NB4 (cell line): ENCODE data around the gene FRK.
"Not testable (repeated sequence)": the region's sequence is repeated elsewhere in the genome, so short reads cannot be mapped to it uniquely, and the experiment has no call there.

Source experiments
- DNase-seq: peaks from one replicate; pipeline ENCODE4 v3.0.0; 2010; ENCODE audit warnings: low read depth
- H3K4me3 ChIP-seq: one replicate; pipeline ENCODE4 v1.5.1; 2011; ENCODE audit warnings: mild to moderate bottlenecking, low read depth, low read length, moderate library complexity
- CTCF ChIP-seq: IDR thresholded peaks from one replicate; pipeline ENCODE4 v1.5.1; 2012; ENCODE audit warnings: low read depth, low read length
- MAX ChIP-seq: IDR thresholded peaks from 2 replicates; pipeline ENCODE4 v1.6.1; 2011; ENCODE audit warnings: low read depth, low read length
- MYC ChIP-seq: IDR thresholded peaks from 2 replicates; pipeline ENCODE4 v1.6.1; 2011; ENCODE audit warnings: low read depth, low read length
- POLR2A ChIP-seq: IDR thresholded peaks from 2 replicates; pipeline ENCODE4 v1.6.1; 2011; ENCODE audit warnings: mild to moderate bottlenecking; ENCODE audit not compliant: insufficient read length; ENCODE audit errors: extremely low read depth

The FRK gene

GRCh38 chr6:115891111-115891669 lies 169.5 kb downstream of the FRK start:
- DNase-seq = peak; percentile 18
- TF ChIP-seq MAX = no peak
- no peak for TF ChIP-seq MYC
- TF ChIP-seq POLR2A = no peak
- TF ChIP-seq CTCF = no peak
- H3K4me3 ChIP-seq = no peak overlapping the region

GRCh38 chr6:115890238-115890637 lies 170.5 kb downstream of the FRK start:
- no peak for DNase-seq
- H3K4me3 ChIP-seq = no peak overlapping the region
- TF ChIP-seq POLR2A (no peak), CTCF (no peak), MYC (no peak), MAX (no peak)

- not testable (repeated sequence) for DNase-seq, H3K4me3 ChIP-seq
Observed at GRCh38 chr6:115888687-115889470, 171.8 kb downstream of the FRK start.

GRCh38 chr6:115887891-115888290 lies 172.8 kb downstream of the FRK start:
- TF ChIP-seq POLR2A (no peak), MYC (no peak), CTCF (no peak), MAX (no peak)
- no peak for DNase-seq
- H3K4me3 ChIP-seq = no peak overlapping the region

GRCh38 chr6:115885636-115886366 lies 174.9 kb downstream of the FRK start:
- no peak for DNase-seq
- no peak for TF ChIP-seq MYC
- no peak for TF ChIP-seq CTCF
- TF ChIP-seq MAX = no peak
- TF ChIP-seq POLR2A = no peak
- H3K4me3 ChIP-seq = no peak overlapping the region

- no peak overlapping the region for H3K4me3 ChIP-seq
- TF ChIP-seq MAX (no peak), MYC (no peak), CTCF (no peak)
- no peak for DNase-seq
Observed at GRCh38 chr6:115882771-115883170, 177.9 kb downstream of the FRK start.
